ENCODE results near the gene MYL10.

DNA sequence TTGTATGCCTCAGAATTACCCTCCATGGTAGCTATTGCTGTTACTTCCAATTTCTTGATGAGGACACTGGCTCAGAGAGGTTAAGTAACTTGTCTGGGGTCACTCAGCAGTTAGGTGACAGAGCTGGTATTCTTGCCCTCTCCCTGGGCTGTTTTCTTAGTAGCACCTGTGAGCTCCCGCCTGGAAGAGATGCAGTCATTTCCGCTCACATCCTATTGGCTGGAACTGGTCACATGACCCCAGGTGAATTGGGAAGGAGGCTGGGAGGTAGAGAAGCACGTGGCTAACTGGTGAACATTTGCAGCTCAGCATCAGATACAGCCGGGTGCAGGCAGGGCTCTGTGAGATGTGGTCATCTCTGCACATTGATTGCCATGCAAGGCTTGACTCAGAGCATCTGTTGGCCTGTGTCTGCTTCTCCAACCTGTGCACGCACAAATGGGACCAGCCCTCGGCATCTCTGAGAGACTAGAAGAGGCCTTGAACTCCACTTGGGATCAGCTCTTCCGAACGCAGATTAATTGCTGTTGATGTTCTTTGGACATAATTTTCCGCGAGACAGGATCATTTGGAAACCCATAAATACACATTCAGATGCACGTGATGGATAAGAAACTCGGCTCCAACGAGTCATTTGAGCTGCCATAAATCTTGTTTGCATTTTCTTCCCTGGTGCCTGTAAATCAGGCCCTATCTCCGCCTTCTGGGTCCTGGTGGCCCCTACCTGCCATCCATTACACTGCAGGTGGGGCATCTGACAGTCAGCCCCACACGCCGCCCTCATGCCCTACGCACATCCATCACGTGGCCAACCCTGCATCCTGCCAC, 42.8 kb downstream of the MYL10 start:
- TF ChIP-seq CTCF (IDR thresholded peaks at IDR 0.05) (no peak), POLR2A (IDR thresholded peaks at IDR 0.05) (no peak)

All from heart left ventricle (tissue), 13 donors.